Osteoblast (primary cell): Measurements from ENCODE around the gene ABLIM2. TPM values are rescaled to one million over a fixed set of nuclear protein-coding genes. Genes with fewer than 3 reads are reported as not detected.
A peak's percentile ranks its signal among the peaks of the same experiment; 100 is the strongest.

Experiments used
- DNase-seq: peaks from one replicate; pipeline ENCODE4 v3.0.0; 2011; ENCODE audit warnings: low spot score, mixed read lengths; ENCODE audit not compliant: insufficient read length; ENCODE audit errors: missing footprints
- H2AFZ ChIP-seq: 2 replicates; pipeline ENCODE4 v1.6.0; 2011; ENCODE audit warnings: mild to moderate bottlenecking, low read length
- H3K27ac ChIP-seq: 2 replicates; pipeline ENCODE4 v1.5.1; 2011; ENCODE audit warnings: mild to moderate bottlenecking, low read depth, low read length, moderate library complexity
- H3K27me3 ChIP-seq: 2 replicates; pipeline ENCODE4 v1.6.0; 2012; ENCODE audit warnings: mild to moderate bottlenecking, control low read depth, inconsistent platforms, low read length, moderate library complexity; ENCODE audit not compliant: insufficient read depth
- H3K36me3 ChIP-seq: 2 replicates; pipeline ENCODE4 v1.5.1; 2011; ENCODE audit warnings: mild to moderate bottlenecking, low read length, control low read depth, moderate library complexity; ENCODE audit not compliant: insufficient read depth
- H3K4me1 ChIP-seq: 2 replicates; pipeline ENCODE4 v1.5.1; 2011; ENCODE audit warnings: mild to moderate bottlenecking, low read length, control low read depth, moderate library complexity; ENCODE audit not compliant: insufficient read depth
- H3K4me2 ChIP-seq: 2 replicates; pipeline ENCODE4 v1.6.0; 2011; ENCODE audit warnings: mild to moderate bottlenecking, low read length; ENCODE audit not compliant: insufficient read depth
- H3K4me3 ChIP-seq: fragments of 200-600 bp; sonication (generic); 3 replicates; pipeline ENCODE4 v1.5.1; 2012; ENCODE audit warnings: mild to moderate bottlenecking, low read length, inconsistent platforms; ENCODE audit not compliant: insufficient read depth
- H3K79me2 ChIP-seq: 2 replicates; pipeline ENCODE4 v1.6.0; 2012; ENCODE audit warnings: mild to moderate bottlenecking, low read length, control low read depth, inconsistent platforms; ENCODE audit not compliant: insufficient read depth
- H3K9me3 ChIP-seq: 2 replicates; pipeline ENCODE4 v1.5.1; 2011; ENCODE audit warnings: low read depth, low read length, control low read depth
- H4K20me1 ChIP-seq: 2 replicates; pipeline ENCODE4 v1.6.0; 2012; ENCODE audit warnings: mild to moderate bottlenecking, low read length, control low read depth; ENCODE audit not compliant: insufficient read depth
- total RNA-seq: library from RNA; depleted of rRNA; stranded (reverse); fragments of >200 nt; gene quantifications from 2 replicates; pipeline ENCODE4 v1.2.3, GENCODE V29; 2012
- TF ChIP-seq, protein P1 (sequence below): IDR thresholded peaks from 2 replicates; pipeline ENCODE4 v1.5.1; 2011; ENCODE audit warnings: mild to moderate bottlenecking, low read depth, low read length, moderate library complexity; ENCODE audit errors: extremely low read depth

The ABLIM2 gene
- total RNA-seq, 1 donor, result 0.36 TPM

DNA sequence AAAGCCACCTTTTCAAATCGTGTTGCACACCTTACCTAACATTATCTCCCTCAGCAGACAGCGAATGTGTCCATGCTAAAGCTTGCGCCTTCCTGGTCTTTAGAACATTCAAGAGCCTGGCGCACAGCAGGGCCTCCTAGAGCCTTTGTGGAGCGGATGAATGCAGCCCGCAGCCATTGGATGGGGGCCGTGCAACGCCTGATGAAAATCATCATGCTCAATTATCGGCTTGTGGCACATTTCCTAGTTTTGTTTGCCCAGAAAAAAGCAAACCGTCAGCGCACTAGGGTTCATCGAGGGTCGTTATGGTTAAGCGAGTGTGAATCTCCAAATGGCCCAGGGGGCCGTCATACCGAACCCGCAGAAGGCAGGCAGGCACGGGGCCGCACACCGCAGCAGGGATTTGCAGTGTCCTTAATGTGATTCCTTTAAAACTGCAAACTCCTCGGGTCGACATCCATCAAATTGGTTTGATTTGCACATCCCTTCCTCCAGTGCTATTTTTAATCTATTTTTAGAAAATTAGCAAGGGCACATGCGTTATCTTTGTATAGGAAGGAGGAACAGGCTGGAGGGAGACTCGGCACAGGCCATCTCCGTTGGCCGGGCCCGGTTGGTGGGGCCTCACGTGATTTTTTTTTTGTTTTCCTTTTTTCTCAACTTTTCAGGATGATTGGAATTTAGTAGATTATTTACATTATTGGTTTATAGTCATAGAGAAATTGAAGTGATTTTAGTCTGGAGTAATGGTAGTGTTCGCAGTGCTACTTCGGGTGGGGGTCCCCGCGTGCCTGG, 53.1 kb downstream of the ABLIM2 start:
- H3K79me2 ChIP-seq, result no peaks in the 10 kb centered on the region
- H3K36me3 ChIP-seq, result no peaks in the 10 kb centered on the region
- peaks cover 5% of the 10 kb centered on the region for H3K4me1 ChIP-seq
- H3K27me3 ChIP-seq, result peaks cover 43% of the 10 kb centered on the region
- no peak overlapping the region for H3K4me3 ChIP-seq
- no peaks in the 10 kb centered on the region for H4K20me1 ChIP-seq
- TF ChIP-seq, protein P1, sequence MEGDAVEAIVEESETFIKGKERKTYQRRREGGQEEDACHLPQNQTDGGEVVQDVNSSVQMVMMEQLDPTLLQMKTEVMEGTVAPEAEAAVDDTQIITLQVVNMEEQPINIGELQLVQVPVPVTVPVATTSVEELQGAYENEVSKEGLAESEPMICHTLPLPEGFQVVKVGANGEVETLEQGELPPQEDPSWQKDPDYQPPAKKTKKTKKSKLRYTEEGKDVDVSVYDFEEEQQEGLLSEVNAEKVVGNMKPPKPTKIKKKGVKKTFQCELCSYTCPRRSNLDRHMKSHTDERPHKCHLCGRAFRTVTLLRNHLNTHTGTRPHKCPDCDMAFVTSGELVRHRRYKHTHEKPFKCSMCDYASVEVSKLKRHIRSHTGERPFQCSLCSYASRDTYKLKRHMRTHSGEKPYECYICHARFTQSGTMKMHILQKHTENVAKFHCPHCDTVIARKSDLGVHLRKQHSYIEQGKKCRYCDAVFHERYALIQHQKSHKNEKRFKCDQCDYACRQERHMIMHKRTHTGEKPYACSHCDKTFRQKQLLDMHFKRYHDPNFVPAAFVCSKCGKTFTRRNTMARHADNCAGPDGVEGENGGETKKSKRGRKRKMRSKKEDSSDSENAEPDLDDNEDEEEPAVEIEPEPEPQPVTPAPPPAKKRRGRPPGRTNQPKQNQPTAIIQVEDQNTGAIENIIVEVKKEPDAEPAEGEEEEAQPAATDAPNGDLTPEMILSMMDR, result no peak
- no peaks in the 10 kb centered on the region for H3K9me3 ChIP-seq
- no peak overlapping the region for H3K27ac ChIP-seq
- no peak overlapping the region for H2AFZ ChIP-seq
- H3K4me2 ChIP-seq, result no peak overlapping the region
- DNase-seq, result peak; percentile 50

DNA sequence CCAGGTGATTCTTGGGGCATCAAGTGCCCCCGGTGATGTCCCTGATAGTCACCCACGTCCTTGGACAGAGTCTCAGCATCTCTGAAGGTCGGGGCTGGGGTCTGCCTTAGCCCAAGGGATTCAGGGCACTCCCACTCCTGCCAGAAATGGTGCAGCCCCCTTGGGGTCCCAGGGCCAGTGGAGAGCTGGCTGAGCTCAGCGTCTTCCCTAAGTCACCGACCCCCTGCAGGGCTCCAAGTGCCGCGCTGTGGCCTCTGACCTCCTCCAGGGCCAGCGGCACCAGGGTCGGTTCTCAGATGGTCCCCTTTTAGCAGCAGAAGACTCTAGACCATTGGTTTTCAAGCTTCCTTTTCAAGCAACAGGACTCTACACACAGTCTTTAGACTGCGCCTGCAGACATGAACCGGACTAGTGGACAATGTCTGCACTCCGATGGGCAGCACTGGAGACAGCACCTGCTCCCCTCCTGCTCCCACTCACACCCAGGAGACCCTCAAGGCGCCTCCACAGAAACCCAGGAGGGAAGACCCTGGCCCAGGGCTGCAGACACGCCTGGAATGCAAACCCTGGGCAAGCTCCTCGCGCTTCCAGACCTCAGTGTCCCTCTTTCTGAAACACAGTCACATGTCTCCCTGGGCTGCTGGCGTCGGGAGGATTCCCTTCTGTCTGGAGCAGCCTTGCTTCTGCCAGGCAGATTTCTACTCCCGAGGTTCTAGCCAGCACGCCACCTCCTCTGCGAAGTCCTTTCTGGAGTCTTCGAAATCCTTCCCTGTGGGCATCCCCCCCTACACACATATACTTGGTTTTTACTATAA, 53.9 kb downstream of the ABLIM2 start:
- H3K4me1 ChIP-seq, result peaks cover 5% of the 10 kb centered on the region
- no peaks in the 10 kb centered on the region for H3K36me3 ChIP-seq
- TF ChIP-seq, protein P1, result no peak
- H3K4me2 ChIP-seq, result no peak overlapping the region
- no peak overlapping the region for H2AFZ ChIP-seq
- DNase-seq, result peak; percentile 64
- H3K79me2 ChIP-seq, result no peaks in the 10 kb centered on the region
- H3K27me3 ChIP-seq, result peaks cover 43% of the 10 kb centered on the region
- no peaks in the 10 kb centered on the region for H4K20me1 ChIP-seq
- no peaks in the 10 kb centered on the region for H3K9me3 ChIP-seq
- H3K4me3 ChIP-seq, result no peak overlapping the region
- no peak overlapping the region for H3K27ac ChIP-seq

DNA sequence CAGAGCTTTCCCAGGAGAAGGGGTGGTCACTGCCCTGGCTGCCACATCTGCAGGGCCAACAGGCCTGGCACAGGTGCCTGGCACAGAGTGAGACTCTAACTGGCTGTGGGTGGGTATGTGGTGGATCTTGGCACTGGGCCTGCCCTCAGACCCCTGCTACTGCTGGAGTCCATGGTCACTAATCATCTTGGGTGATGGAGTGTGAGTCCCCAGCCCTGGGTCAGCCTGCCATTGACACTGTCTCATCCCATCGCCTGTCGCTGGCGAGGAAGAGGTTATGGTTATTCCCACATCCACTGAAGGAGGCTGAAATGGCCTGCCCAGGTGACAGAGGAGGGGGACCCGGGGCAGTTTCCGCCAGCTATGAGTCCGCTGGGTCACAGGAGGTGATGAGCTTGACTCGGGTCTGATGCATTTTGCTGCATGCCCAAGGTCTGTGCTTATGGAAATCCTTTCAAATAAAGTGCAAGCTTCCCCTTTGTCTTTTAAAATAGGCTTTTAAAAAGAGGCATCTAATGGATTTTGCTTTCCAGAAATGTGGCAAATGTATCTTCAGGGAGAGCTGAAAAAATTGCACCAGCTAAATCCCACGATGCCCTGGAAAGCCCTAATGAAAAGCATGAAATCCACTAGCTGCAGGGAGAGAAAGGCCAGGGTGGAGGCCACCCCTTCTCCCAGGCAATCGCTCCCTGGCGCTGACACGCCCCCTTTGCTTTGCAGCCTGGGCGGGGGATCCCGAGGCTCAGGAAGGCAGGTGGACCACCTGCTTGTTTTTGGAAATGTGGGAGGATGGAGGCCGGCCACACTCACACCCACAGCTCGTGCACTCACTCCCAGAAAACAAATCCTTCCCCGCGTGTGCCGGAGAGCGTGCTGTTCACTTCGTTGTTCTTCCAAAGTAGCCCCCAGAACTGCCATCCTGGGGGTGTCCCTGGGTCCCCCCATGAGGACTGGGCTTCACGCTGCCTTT, 54.9 kb downstream of the ABLIM2 start:
- H3K27ac ChIP-seq, result no peak overlapping the region
- H3K4me1 ChIP-seq, result peaks cover 5% of the 10 kb centered on the region
- no peaks in the 10 kb centered on the region for H4K20me1 ChIP-seq
- H3K27me3 ChIP-seq, result peaks cover 43% of the 10 kb centered on the region
- no peak overlapping the region for H2AFZ ChIP-seq
- H3K36me3 ChIP-seq, result no peaks in the 10 kb centered on the region
- H3K9me3 ChIP-seq, result no peaks in the 10 kb centered on the region
- H3K79me2 ChIP-seq, result no peaks in the 10 kb centered on the region
- DNase-seq, result peak; percentile 50
- no peak overlapping the region for H3K4me3 ChIP-seq
- TF ChIP-seq, protein P1, result no peak
- H3K4me2 ChIP-seq, result no peak overlapping the region
